Measurements from ENCODE around the gene ZNF678. TPM values are rescaled to one million over a fixed set of nuclear protein-coding genes. Genes with fewer than 3 reads are reported as not detected.

ZNF678 gene
- total and polyA plus RNA-seq, 2 donors (not counting 1 experiment from before 2014, with no cell fraction given) = 5.5 to 16.0 TPM

DNA sequence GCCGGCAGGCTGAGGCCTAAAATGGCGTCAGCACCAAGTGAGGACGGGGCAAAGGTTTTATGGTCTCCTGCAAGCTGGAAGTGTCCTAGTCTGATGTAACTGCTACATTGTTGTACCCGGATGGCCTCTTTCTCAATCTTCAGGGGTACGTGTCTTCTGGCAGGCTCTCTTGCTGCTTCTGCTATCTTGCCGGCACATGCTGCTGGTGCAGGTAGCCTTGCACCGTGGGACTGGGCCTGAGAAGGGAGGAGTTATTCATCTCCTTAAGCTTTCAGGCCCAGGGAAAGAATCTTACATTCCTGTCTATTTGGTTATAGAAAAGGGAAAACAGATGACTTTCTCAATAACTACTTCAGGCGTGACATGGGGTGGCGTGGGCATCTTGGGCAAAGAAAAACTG, 72.2 kb downstream of the ZNF678 start:
- H3K79me2 ChIP-seq (ENCODE audit: control insufficient read depth, insufficient read depth, low read length) = peaks cover 37% of the 10 kb centered on the region
- H3K4me3 ChIP-seq (ENCODE audit: control extremely low read depth in 1 of 5, extremely low read depth in 1 of 5, insufficient read depth in 1 of 5, low read depth in 2 of 5, low read length in 4 of 5) = no peak overlapping the region
- Mint-ChIP-seq H3K27ac (no peak overlapping the region), H3K4me1 (no peaks in the 10 kb centered on the region), H3K4me3 (no peak overlapping the region), H3K9me3 (ENCODE audit: insufficient read depth) (peaks cover 28% of the 10 kb centered on the region), H3K27me3 (no peaks in the 10 kb centered on the region)
- H3K27ac ChIP-seq (ENCODE audit: low read length in 2 of 2) = no peak overlapping the region
- no peaks in the 10 kb centered on the region for H3K4me1 ChIP-seq (ENCODE audit: control insufficient read depth in 2 of 2, insufficient read depth in 2 of 2, low read length in 2 of 2)
- no peak overlapping the region for H3K4me2 ChIP-seq (replicated peaks; ENCODE audit: low read depth, low read length, poor library complexity, severe bottlenecking)
- TF ChIP-seq, protein P1, sequence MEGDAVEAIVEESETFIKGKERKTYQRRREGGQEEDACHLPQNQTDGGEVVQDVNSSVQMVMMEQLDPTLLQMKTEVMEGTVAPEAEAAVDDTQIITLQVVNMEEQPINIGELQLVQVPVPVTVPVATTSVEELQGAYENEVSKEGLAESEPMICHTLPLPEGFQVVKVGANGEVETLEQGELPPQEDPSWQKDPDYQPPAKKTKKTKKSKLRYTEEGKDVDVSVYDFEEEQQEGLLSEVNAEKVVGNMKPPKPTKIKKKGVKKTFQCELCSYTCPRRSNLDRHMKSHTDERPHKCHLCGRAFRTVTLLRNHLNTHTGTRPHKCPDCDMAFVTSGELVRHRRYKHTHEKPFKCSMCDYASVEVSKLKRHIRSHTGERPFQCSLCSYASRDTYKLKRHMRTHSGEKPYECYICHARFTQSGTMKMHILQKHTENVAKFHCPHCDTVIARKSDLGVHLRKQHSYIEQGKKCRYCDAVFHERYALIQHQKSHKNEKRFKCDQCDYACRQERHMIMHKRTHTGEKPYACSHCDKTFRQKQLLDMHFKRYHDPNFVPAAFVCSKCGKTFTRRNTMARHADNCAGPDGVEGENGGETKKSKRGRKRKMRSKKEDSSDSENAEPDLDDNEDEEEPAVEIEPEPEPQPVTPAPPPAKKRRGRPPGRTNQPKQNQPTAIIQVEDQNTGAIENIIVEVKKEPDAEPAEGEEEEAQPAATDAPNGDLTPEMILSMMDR (IDR thresholded peaks at IDR 0.05) = no peak
- TF ChIP-seq EZH2 (IDR thresholded peaks at IDR 0.05; ENCODE audit: borderline replicate concordance, insufficient read depth, low read depth, low read length, poor library complexity, severe bottlenecking) = no peak
- no peak overlapping the region for H3K9ac ChIP-seq (ENCODE audit: low read length)
- 97% methylated on average over 7 of the region's 9 CpGs for WGBS (ENCODE audit: insufficient coverage)
- POLR2A ChIA-PET = no interaction called here
- H4K20me1 ChIP-seq (ENCODE audit: control insufficient read depth, insufficient read depth, low read length, poor library complexity, severe bottlenecking) = no peaks in the 10 kb centered on the region
- intact Hi-C loops (cut with micrococcal nuclease) = no loop called here
- H3K36me3 ChIP-seq (replicated peaks in 1 of 2; ENCODE audit: control extremely low read depth in 1 of 2, control insufficient read depth in 1 of 2, extremely low read depth in 1 of 2, insufficient read depth in 2 of 2, low read length in 1 of 2) = peaks cover 1 to 5% of the 10 kb centered on the region in 2 experiments
- ATAC-seq (ENCODE audit: low read depth) = no peak
- no peak overlapping the region for H2AFZ ChIP-seq (ENCODE audit: insufficient read depth, low read depth, low read length, poor library complexity, severe bottlenecking)
- no peak for DNase-seq
- no peaks in the 10 kb centered on the region for H3K27me3 ChIP-seq (replicated peaks in 1 of 4; ENCODE audit: control extremely low read depth in 1 of 4, control insufficient read depth in 3 of 4, insufficient read depth in 4 of 4, low read length in 3 of 4)
- H3K9me3 ChIP-seq (ENCODE audit: control extremely low read depth in 1 of 3, control insufficient read depth in 2 of 3, insufficient read depth in 1 of 3, low read length in 2 of 3) = peaks cover 3 to 84% (median 81%) of the 10 kb centered on the region in 3 donors
- CTCF ChIA-PET = no interaction called here

DNA sequence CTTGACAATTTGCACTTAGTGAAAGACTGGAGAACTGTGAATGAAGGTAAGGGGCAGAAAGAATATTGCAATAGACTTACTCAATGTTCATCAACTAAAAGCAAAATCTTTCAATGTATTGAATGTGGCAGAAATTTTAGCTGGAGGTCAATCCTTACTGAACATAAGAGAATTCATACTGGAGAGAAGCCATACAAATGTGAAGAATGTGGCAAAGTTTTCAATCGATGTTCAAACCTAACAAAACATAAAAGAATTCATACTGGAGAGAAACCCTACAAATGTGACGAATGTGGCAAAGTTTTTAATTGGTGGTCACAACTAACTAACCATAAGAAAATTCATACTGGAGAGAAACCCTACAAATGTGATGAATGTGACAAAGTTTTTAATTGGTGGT, 91.1 kb downstream of the ZNF678 start:
- POLR2A ChIA-PET = no interaction called here

More for the DNA sequence above, 91.1 kb downstream of the ZNF678 start:
- Histone ChIP-seq H3K36me3 (replicated peaks in 1 of 2; ENCODE audit: control extremely low read depth in 1 of 2, control insufficient read depth in 1 of 2, extremely low read depth in 1 of 2, insufficient read depth in 2 of 2, low read length in 1 of 2) (peaks cover 14 to 28% of the 10 kb centered on the region in 2 experiments), H2AFZ (ENCODE audit: insufficient read depth, low read depth, low read length, poor library complexity, severe bottlenecking) (no peak overlapping the region), H4K20me1 (ENCODE audit: control insufficient read depth, insufficient read depth, low read length, poor library complexity, severe bottlenecking) (no peaks in the 10 kb centered on the region), H3K4me1 (ENCODE audit: control insufficient read depth in 2 of 2, insufficient read depth in 2 of 2, low read length in 2 of 2) (no peaks in the 10 kb centered on the region), H3K9ac (ENCODE audit: low read length) (no peak overlapping the region), H3K4me3 (ENCODE audit: control extremely low read depth in 1 of 5, extremely low read depth in 1 of 5, insufficient read depth in 1 of 5, low read depth in 2 of 5, low read length in 4 of 5) (no peak overlapping the region), H3K4me2 (replicated peaks; ENCODE audit: low read depth, low read length, poor library complexity, severe bottlenecking) (no peak overlapping the region), H3K9me3 (ENCODE audit: control extremely low read depth in 1 of 3, control insufficient read depth in 2 of 3, insufficient read depth in 1 of 3, low read length in 2 of 3) (peaks cover 10 to 84% (median 49%) of the 10 kb centered on the region in 3 donors), H3K27ac (ENCODE audit: low read length in 2 of 2) (no peak overlapping the region), H3K27me3 (replicated peaks in 1 of 4; ENCODE audit: control extremely low read depth in 1 of 4, control insufficient read depth in 3 of 4, insufficient read depth in 4 of 4, low read length in 3 of 4) (no peaks in the 10 kb centered on the region), H3K79me2 (ENCODE audit: control insufficient read depth, insufficient read depth, low read length) (no peaks in the 10 kb centered on the region)
- DNase-seq (no peak), ATAC-seq (ENCODE audit: low read depth) (no peak)
- intact Hi-C loops (cut with micrococcal nuclease) = no loop called here
- Mint-ChIP-seq H3K27ac (no peak overlapping the region), H3K9me3 (ENCODE audit: insufficient read depth) (peaks cover 22% of the 10 kb centered on the region), H3K27me3 (no peaks in the 10 kb centered on the region), H3K4me1 (no peaks in the 10 kb centered on the region), H3K4me3 (no peak overlapping the region)
- TF ChIP-seq, protein P1 (IDR thresholded peaks at IDR 0.05) = no peak
- no peak for TF ChIP-seq EZH2 (IDR thresholded peaks at IDR 0.05; ENCODE audit: borderline replicate concordance, insufficient read depth, low read depth, low read length, poor library complexity, severe bottlenecking)
- CTCF ChIA-PET = no interaction called here
- WGBS (ENCODE audit: insufficient coverage) = no CpG with 5 or more reads among the region's 2 CpGs

Measured in B cell (primary cell).